Activated T-cell treated with anti-CD3 and anti-CD28 coated beads, Interleukin-2, amount 50 U/mL, for 24 hours (primary cell): ENCODE results near the gene SOWAHA.
"Not testable (repeated sequence)": the region's sequence is repeated elsewhere in the genome, so short reads cannot be mapped to it uniquely, and the experiment has no call there.

Experiments used
- DNase-seq: peaks from one replicate; pipeline ENCODE4 v3.0.0-alpha.2; 2020
- H3K27ac Mint-ChIP-seq: 2 replicates; pipeline ENCODE4 v1.8.0; 2020; ENCODE audit warnings: mild to moderate bottlenecking, mixed read lengths
- H3K27me3 Mint-ChIP-seq: 2 replicates; pipeline ENCODE4 v1.8.0; 2020; ENCODE audit warnings: mixed read lengths
- H3K36me3 Mint-ChIP-seq: 2 replicates; pipeline ENCODE4 v1.8.0; 2020; ENCODE audit warnings: low read depth, mixed read lengths
- H3K4me1 Mint-ChIP-seq: 2 replicates; pipeline ENCODE4 v1.8.0; 2020; ENCODE audit warnings: low read depth, mixed read lengths
- H3K4me3 Mint-ChIP-seq: 2 replicates; pipeline ENCODE4 v1.8.0; 2020; ENCODE audit warnings: mild to moderate bottlenecking, moderate library complexity, mixed read lengths
- H3K9me3 Mint-ChIP-seq: 2 replicates; pipeline ENCODE4 v1.8.0; 2020; ENCODE audit warnings: mixed read lengths

SOWAHA gene

GRCh38 chr5:132834057-132834456, 21.0 kb downstream of the SOWAHA start:
- Mint-ChIP-seq H3K4me3 (no peak overlapping the region), H3K27ac (no peak overlapping the region), H3K36me3 (no peaks in the 10 kb centered on the region), H3K4me1 (peaks cover 14% of the 10 kb centered on the region), H3K27me3 (peaks cover 24% of the 10 kb centered on the region), H3K9me3 (no peaks in the 10 kb centered on the region)
- no peak for DNase-seq

GRCh38 chr5:132836852-132837251, 23.8 kb downstream of the SOWAHA start:
- Mint-ChIP-seq H3K36me3 (no peaks in the 10 kb centered on the region), H3K4me1 (no peaks in the 10 kb centered on the region), H3K9me3 (no peaks in the 10 kb centered on the region), H3K27ac (no peak overlapping the region), H3K27me3 (peaks cover 4% of the 10 kb centered on the region), H3K4me3 (no peak overlapping the region)
- no peak for DNase-seq

GRCh38 chr5:132837868-132838267, 24.8 kb downstream of the SOWAHA start:
- Mint-ChIP-seq H3K36me3 (no peaks in the 10 kb centered on the region), H3K9me3 (no peaks in the 10 kb centered on the region), H3K4me3 (no peak overlapping the region), H3K27ac (no peak overlapping the region), H3K4me1 (no peaks in the 10 kb centered on the region), H3K27me3 (peaks cover under 1% of the 10 kb centered on the region)
- DNase-seq = no peak

GRCh38 chr5:132838516-132839282, 25.6 kb downstream of the SOWAHA start:
- Mint-ChIP-seq H3K27ac (no peak overlapping the region), H3K36me3 (no peaks in the 10 kb centered on the region), H3K4me3 (no peak overlapping the region), H3K27me3 (no peaks in the 10 kb centered on the region), H3K9me3 (no peaks in the 10 kb centered on the region), H3K4me1 (no peaks in the 10 kb centered on the region)
- DNase-seq = no peak

GRCh38 chr5:132839426-132840301, 26.6 kb downstream of the SOWAHA start:
- H3K36me3 Mint-ChIP-seq = no peaks in the 10 kb centered on the region
- no peaks in the 10 kb centered on the region for H3K4me1 Mint-ChIP-seq
- no peaks in the 10 kb centered on the region for H3K27me3 Mint-ChIP-seq
- H3K9me3 Mint-ChIP-seq = no peaks in the 10 kb centered on the region
- no peak overlapping the region for H3K4me3 Mint-ChIP-seq
- DNase-seq = no peak
- H3K27ac Mint-ChIP-seq = no peak overlapping the region

- H3K4me3 Mint-ChIP-seq = no peak overlapping the region
- H3K36me3 Mint-ChIP-seq = no peaks in the 10 kb centered on the region
- no peaks in the 10 kb centered on the region for H3K4me1 Mint-ChIP-seq
- DNase-seq = no peak
- H3K27me3 Mint-ChIP-seq = no peaks in the 10 kb centered on the region
- H3K27ac Mint-ChIP-seq = no peak overlapping the region
- no peaks in the 10 kb centered on the region for H3K9me3 Mint-ChIP-seq
Measured at GRCh38 chr5:132840313-132840712, 27.2 kb downstream of the SOWAHA start.

- no peak for DNase-seq
- H3K27ac Mint-ChIP-seq = no peak overlapping the region
- no peaks in the 10 kb centered on the region for H3K36me3 Mint-ChIP-seq
- H3K9me3 Mint-ChIP-seq = no peaks in the 10 kb centered on the region
- no peaks in the 10 kb centered on the region for H3K4me1 Mint-ChIP-seq
- H3K27me3 Mint-ChIP-seq = no peaks in the 10 kb centered on the region
- no peak overlapping the region for H3K4me3 Mint-ChIP-seq
Measured at GRCh38 chr5:132840896-132841295, 27.8 kb downstream of the SOWAHA start.

GRCh38 chr5:132841305-132841704, 28.2 kb downstream of the SOWAHA start:
- no peak overlapping the region for H3K27ac Mint-ChIP-seq

GRCh38 chr5:132848270-132848669, 35.2 kb downstream of the SOWAHA start:
- H3K9me3 Mint-ChIP-seq = no peaks in the 10 kb centered on the region

More at GRCh38 chr5:132841305-132841704, 28.2 kb downstream of the SOWAHA start:
- no peak for DNase-seq
- Mint-ChIP-seq H3K4me3 (no peak overlapping the region), H3K36me3 (no peaks in the 10 kb centered on the region), H3K4me1 (no peaks in the 10 kb centered on the region), H3K9me3 (no peaks in the 10 kb centered on the region), H3K27me3 (no peaks in the 10 kb centered on the region)

GRCh38 chr5:132849347-132849746, 36.2 kb downstream of the SOWAHA start:
- Mint-ChIP-seq H3K4me3 (no peak overlapping the region), H3K27me3 (no peaks in the 10 kb centered on the region), H3K27ac (no peak overlapping the region), H3K36me3 (no peaks in the 10 kb centered on the region), H3K9me3 (no peaks in the 10 kb centered on the region), H3K4me1 (no peaks in the 10 kb centered on the region)
- no peak for DNase-seq

More at GRCh38 chr5:132848270-132848669, 35.2 kb downstream of the SOWAHA start:
- H3K36me3 Mint-ChIP-seq = no peaks in the 10 kb centered on the region
- no peak overlapping the region for H3K4me3 Mint-ChIP-seq
- H3K27me3 Mint-ChIP-seq = no peaks in the 10 kb centered on the region
- H3K27ac Mint-ChIP-seq = no peak overlapping the region
- H3K4me1 Mint-ChIP-seq = no peaks in the 10 kb centered on the region
- DNase-seq = no peak

- Mint-ChIP-seq H3K4me3 (no peak overlapping the region), H3K27ac (no peak overlapping the region), H3K27me3 (peaks cover 3% of the 10 kb centered on the region), H3K4me1 (no peaks in the 10 kb centered on the region), H3K36me3 (no peaks in the 10 kb centered on the region), H3K9me3 (no peaks in the 10 kb centered on the region)
- no peak for DNase-seq
Measured at GRCh38 chr5:132850066-132850465, 37.0 kb downstream of the SOWAHA start.

- no peak for DNase-seq
- no peaks in the 10 kb centered on the region for H3K36me3 Mint-ChIP-seq
- no peaks in the 10 kb centered on the region for H3K4me1 Mint-ChIP-seq
- H3K4me3 Mint-ChIP-seq = no peak overlapping the region
- H3K27ac Mint-ChIP-seq = no peak overlapping the region
- H3K9me3 Mint-ChIP-seq = no peaks in the 10 kb centered on the region
- peaks cover 3% of the 10 kb centered on the region for H3K27me3 Mint-ChIP-seq
Measured at GRCh38 chr5:132853323-132853722, 40.2 kb downstream of the SOWAHA start.

- Mint-ChIP-seq H3K36me3 (no peaks in the 10 kb centered on the region), H3K4me3 (no peak overlapping the region), H3K4me1 (no peaks in the 10 kb centered on the region), H3K27me3 (peaks cover 3% of the 10 kb centered on the region), H3K27ac (no peak overlapping the region), H3K9me3 (no peaks in the 10 kb centered on the region)
- DNase-seq = no peak
Measured at GRCh38 chr5:132853790-132854189, 40.7 kb downstream of the SOWAHA start.

GRCh38 chr5:132854301-132854700, 41.2 kb downstream of the SOWAHA start:
- Mint-ChIP-seq H3K36me3 (no peaks in the 10 kb centered on the region), H3K27ac (no peak overlapping the region), H3K9me3 (no peaks in the 10 kb centered on the region), H3K27me3 (peaks cover 3% of the 10 kb centered on the region), H3K4me3 (no peak overlapping the region), H3K4me1 (no peaks in the 10 kb centered on the region)
- DNase-seq = no peak

GRCh38 chr5:132854992-132855391, 41.9 kb downstream of the SOWAHA start:
- not testable (repeated sequence) for H3K9me3 Mint-ChIP-seq, DNase-seq, H3K4me3 Mint-ChIP-seq, H3K4me1 Mint-ChIP-seq, H3K27me3 Mint-ChIP-seq, H3K36me3 Mint-ChIP-seq, H3K27ac Mint-ChIP-seq
